GM18873 (cell line): ENCODE results near the gene GNA14.
"Not testable (repeated sequence)": the region's sequence is repeated elsewhere in the genome, so short reads cannot be mapped to it uniquely, and the experiment has no call there.

ENCODE experiments used
- ATAC-seq: cut with Tn5 transposase; IDR thresholded peaks from one replicate; pipeline ENCODE4 v1.9.1; 2021; ENCODE audit warnings: mild to moderate bottlenecking, moderate library complexity, moderate number of reproducible peaks; ENCODE audit not compliant: unreplicated experiment, low FRiP score

The GNA14 gene

DNA sequence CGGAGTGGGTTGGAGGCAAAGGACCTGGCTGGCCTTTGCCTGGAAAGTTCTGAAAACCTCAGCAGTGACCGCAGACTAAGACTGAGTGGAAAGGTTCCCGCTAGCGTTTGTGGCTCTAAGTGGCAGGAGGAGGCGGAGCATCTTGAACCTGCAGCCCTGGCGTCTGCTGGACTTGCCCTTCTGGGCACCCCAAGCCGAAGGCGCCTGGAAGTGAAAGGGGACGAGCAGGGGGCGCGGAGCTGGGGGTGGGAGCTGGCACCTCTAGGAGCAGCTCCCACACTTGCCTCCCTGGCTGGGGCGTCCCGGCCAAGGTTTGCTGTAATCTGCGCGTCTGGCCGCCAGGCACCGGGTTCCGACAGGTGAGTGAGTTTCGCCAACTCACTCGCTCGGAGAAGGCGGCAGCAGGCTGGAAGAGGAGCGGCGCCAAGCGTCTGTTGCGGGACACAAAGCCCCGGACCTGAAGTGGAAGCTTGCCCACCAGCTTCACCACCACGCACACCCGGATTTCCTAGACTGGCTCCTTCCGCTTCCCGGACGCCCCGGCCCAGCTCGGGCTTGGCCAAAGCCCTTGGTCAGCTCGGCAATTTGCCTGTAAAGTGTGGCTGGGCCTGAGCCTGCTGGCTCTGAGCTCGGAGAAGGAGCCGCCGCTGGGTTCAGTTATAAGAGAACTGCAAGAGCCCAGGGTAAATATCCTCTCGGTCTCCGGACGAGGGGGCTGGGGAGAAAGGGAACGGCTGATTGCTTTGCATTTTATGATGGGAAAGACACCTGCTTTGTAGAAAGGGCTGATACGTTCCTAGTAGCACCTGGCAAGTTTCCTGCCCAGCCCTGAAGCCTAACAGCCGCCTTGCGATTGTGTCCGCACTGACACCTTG, at the start of gene GNA14:
Gene GNA14, minus strand, starts transcription at position 89 of the 875 bp plus-strand sequence. CDS start 529 bp downstream, outside the sequence.
- no peak for ATAC-seq

DNA sequence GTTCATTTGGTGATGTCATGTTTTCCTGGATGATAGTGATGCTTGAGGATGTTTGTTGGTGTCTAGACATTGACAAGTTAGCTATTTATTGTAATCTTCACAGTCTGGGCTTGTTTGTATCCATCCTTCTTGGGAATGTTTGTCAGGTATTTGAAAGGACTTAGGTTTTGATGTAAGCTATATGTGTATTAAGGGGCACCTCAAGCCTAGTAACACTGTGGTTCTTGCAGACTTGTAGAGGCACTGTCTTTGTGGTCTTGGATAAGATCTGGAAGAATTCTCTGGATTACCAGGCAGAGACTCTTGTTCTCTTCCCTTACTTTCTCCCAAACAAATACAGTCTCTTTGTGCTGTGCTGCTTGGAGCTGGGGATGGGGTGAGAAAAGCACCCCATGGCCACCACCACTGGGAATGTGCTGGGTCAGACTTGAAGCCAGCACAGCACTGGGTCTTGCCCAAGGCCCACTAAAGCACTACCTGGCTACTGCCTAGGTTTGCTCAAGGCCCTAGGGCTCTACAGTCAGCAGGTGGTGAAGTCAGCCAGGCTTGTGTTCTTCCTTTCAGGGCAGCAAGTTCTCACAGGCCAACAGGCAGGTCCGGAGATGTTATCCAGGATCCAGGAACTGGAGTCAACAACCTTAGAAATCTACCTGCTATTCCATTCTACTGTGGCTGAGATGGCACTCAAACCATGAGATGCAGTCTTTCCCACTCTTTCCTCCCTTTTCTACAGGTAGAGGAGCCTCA, 49.3 kb upstream of the GNA14 start:
- no peak for ATAC-seq

DNA sequence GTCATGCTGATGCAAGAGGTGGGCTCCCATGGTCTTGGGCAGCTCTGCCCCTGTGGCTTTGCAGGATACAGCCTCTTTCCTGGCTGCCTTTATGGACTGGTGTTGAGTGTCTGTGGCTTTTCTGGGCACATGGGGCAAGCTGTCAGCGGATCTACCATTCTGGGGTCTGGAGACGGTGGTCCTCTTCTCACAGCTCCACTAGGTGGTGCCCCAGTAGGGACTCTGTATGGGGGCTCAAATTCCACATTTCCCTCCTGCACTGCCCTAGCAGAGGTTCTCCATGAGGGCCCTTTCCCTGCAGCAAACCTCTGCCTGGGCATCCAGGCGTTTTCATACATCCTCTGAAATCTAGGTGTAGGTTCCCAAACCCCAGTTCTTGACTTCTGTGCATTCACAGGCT, 42.6 kb upstream of the GNA14 start:
- ATAC-seq: not testable (repeated sequence)

DNA sequence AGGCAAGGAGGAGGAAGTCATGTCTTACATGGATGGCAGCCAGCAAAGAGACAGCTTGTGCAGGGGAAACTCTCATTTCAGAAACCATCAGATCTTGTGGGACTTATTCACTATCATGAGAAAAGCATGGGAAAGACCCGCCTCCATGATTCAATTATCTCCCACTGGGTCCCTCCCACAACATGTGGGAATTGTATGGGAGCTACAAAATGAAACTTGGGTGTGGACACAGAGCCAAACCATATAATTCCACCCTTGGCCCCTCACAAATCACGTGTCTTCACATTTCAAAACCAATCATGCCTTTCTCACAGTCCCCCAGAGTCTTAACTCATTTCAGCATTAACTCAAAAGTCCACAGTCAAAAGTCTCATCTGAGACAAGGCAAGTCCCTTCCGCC, 42.0 kb upstream of the GNA14 start:
- ATAC-seq: not testable (repeated sequence)

DNA sequence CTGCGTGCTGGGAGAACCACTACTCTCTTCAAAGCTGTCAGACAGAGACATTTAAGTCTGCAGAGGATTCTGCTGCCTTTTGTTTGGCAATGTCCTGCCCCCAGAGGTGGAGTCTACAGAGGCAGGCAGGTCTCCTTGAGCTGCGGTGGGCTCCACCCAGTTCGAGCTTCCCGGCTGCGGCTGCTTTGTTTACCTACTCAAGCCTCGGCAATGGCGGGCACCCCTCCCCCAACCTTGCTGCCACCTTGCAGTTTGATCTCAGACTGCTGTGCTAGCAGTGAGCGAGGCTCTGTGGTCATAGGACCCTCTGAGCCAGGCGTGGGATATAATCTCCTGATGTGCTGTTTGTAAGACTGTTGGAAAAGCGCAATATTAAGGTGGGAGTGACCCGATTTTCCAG, 39.6 kb upstream of the GNA14 start:
- ATAC-seq: not testable (repeated sequence)

DNA sequence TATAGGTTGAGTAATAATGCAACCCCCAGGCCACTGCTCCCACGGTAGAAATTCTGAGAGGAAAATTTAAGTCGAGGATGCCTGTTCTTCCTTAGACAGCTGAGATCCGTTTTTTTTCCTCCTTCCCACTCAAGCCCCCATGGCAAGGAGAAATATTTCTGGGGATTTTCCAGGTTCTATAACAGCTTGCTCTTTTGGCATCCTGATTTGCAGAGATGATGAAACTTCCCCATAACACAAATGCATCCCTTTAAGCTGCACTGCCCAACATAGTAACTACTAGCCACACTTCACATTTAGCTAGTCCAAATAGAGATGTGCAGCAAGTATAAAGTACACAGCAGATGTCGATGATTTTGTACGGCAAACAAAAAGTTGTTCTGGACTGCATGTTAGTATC, 32.5 kb upstream of the GNA14 start:
- no peak for ATAC-seq

DNA sequence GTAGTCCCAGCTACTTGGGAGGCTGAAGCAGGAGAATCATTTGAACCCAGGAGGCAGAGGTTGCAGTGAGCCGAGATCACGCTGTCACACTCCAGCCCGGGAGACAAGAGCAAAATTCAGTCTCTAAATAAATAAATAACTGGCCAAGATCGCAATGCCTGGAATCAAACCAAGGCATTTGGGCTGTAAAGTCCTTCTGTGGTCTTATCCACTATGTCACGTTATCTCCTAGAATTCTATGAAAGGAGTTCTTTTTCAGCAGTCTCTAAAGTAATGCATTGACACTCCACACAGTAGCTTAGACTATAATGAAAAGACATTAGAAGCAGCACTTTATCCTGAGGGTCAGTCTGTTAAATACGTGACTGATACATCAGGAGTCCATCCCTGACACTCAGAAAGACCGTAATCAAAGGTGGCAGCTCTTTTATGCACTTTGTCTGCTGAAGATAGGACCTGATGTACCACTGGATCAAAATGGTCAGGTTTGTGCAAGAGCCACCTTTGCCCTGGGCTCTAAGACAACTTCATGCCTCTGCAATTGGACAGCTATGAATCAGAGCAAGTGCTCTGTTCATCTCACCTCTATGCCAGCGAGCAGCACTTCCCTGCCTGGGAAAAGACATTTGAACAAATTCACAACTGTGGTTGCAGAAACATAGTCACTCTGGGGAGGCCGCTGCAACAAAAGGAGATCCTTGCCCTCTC, 31.7 kb upstream of the GNA14 start:
- no peak for ATAC-seq

DNA sequence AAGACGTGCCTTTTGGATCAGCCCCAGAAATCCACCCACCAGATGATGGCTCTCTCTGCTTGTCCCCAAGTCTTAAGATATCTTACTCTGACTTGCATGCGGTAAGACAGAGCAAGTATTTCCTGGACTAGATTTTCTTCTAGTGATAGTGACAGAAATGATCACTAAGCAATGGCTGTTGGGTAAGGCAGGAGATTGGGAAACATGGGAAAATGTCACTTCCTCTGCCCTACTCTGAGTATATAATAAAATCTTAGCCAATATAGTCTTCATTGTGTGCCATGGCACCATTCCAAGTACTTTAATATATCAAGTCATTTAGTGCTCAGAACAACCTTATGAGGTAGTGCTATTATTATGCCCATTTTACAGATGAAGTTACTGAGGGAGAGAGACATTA, 31.0 kb upstream of the GNA14 start:
- ATAC-seq: no peak

DNA sequence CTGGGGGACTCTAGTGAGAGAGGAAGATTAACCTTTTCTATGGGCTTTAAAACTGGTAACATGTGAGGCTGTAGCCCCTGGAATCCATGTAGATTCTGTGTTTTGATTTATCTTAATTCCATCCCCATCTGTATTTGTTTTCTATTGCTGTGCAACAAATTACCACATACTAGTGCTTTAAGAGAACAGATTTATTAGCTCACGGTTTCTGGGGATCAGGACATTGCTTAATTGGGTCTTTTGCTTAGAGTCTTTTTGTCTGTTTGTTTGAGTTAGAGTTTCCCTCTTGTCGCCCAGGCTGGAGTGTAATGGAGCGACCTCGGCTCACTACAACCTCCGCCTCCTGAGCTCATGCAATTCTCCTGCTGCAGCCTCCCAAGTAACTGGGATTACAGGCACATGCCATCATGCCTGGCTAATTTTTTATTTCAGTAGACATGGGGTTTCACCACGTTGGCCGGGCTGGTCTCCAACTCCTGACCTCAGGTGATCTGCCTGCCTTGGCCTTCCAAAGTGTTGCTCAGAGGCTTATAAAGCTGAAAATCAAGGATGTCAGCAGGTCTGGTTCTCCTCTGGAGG, 29.9 kb upstream of the GNA14 start:
- ATAC-seq: no peak

DNA sequence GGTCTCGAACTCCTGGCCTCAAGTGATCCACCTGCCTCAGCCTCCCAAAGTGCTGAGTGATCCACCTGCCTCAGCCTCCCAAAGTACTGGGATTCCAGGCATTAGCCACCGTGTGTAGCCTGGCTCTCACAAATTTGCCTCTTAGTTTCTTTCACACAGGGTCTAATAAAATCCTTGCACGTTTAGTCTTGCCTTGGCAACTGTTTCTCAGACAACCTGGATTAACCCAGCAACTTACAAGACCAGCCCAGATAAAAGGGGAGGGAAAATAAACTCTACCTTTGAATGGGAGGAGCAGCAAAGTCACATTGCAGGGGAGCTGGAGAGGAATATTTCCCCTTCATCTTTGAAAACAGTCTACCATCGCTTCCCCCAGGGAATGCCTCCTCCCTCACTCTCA, 29.3 kb upstream of the GNA14 start:
- no peak for ATAC-seq

DNA sequence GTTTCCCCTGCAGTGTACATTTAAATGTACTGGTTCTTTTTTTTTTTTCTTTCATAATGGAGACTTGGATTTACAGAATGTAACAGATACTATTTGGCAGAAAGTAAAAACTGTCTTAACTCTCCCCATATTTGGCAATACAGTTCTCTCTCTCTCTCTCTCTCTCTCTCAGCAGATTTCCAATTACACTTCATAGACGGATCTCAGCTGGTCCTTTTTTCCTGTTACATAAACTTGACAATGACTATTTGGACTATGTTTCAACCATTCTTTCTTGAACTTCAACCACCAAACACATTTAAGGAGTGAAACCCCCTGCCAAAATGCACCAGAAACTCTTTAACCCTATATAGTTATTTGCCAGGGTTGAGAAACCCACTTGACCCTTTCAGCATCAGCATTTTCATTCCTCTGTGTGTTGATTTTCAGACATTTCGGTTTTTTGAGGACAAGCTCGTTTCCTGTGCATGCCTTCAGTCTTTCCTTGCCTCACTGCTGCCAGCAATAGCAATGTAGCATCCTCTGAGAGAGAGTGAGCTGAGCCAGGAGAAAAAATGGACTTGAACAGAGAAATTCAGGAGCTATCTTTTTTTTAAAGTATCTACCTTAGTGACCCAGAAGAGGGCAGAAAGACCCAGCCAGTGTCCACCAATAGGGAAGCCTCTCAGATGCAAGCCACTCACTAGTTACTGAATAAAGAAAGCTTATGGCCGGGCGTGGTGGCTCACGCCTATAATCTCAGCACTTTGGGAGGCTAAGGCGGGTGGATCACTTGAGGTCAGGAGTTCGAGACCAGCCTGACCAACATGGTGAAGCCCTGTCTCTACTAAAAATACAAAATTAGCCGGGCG, 26.0 kb upstream of the GNA14 start:
- no peak for ATAC-seq

DNA sequence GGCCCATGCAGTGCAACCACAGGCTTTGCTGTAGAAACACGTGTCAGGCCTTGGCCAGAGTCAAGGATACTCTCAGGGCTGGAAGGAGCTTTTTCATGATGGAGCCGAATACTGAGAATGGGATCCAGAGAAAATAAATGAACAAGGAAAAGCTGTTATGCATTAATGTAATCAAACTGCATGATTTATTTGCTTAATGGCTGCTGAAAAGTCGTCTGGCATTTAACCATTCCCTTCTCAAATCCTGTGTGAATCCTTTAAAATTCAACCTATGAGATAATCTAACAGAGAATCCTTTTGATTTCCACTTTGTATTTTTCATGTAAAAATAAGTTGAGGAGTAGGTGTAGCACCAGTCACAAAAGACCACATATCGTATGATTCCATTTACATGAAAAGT, 24.1 kb upstream of the GNA14 start:
- no peak for ATAC-seq

DNA sequence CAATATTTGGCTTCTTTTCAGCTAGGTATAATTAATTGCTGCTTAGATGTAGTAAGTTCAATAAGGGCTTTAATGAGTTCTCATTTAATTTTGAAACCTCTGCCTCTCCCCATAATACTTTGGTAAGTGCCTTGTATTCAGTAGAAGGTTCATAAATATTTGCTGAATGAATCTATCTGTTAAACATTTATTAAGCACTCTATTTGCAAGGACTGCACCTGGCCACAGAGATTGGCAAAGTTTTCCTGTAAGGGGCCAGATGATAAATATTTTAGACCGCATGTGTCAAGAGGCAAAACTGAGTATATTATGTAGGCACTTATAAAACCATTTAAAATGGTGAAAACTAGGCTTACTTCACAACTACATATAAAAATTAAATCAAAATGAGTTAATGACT, 19.0 kb upstream of the GNA14 start:
- no peak for ATAC-seq

DNA sequence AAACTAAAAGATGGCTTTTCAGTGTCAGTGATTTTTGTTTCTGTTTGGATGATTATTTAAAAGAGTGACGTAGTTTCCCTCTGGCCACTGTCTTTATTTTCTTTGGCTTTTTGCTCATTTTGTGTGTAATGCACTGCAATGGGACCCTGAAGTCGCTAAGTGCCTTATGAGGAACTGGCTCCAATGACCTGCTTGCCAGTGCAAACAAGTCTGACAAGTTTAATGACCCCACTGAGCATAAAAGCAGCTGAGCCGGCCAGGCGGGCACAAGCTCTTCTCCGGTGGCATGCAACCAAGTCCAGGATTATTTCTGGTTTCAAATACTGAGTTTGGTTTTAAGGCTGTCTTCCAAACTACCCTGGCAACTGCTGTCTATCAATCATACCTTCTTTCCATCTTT, 15.6 kb upstream of the GNA14 start:
- no peak for ATAC-seq

DNA sequence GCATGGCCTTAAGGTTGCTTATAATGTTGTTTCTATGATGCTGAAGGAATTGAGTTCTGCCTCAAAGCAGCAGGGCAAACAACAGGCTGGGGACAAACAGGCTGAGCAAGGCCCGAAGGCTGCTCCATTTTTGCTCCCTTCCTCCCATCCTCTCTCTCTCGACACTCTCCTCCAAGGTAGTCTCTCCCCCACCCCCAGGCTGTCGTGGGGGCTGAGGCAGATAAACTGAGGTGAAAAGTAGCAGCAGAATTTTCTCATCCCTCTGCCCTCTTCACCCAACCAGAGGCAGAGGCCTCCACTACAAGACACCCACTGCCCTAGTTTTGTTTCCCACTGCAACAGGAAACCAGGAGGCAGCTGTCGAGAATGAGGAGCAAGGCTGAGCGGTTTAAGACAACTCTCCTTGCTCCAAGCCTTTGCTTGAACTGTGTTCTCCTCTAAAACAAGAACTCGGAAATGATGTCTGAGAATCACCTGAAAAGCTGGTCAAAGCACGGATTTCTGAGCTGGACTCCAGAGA, 13.5 kb upstream of the GNA14 start:
- no peak for ATAC-seq

DNA sequence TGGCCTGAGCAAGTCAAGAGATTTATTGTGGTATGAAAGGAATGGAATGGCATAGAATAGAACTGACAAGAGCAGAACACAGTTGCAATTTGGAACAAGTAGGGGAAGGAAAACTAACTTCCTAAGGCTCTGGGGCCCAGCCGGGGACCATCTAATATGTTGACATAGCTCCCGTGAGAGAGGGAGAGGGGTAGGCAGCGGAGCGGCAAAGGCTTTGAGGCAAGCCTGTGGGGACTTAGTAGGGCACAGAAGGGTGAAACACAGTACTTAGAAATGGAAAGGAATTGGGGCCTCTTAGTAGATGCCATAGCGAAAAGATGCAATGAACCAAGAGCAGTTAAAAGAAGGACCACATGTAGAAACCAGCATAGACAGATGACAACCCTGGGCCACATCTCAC, 11.8 kb upstream of the GNA14 start:
- ATAC-seq: no peak

DNA sequence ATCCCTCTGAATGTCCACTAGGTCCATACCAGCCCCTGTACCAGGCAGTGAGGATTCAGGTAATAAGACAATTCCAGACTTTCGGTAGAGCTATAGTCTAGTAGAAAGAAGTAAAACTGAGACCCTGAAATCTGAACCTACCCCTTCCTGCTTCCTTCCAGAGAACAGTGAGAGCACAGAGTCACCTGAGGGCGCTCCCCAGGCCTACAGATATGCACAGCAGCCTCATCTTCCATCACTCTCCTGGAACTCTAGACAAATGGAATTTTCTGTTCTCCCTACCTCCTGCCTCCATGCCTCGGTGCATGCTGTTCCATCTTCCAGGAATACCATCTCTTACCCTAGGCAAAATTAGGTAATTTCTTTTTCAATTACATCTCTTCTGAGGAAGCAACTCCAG, 3.1 kb upstream of the GNA14 start:
- no peak for ATAC-seq

DNA sequence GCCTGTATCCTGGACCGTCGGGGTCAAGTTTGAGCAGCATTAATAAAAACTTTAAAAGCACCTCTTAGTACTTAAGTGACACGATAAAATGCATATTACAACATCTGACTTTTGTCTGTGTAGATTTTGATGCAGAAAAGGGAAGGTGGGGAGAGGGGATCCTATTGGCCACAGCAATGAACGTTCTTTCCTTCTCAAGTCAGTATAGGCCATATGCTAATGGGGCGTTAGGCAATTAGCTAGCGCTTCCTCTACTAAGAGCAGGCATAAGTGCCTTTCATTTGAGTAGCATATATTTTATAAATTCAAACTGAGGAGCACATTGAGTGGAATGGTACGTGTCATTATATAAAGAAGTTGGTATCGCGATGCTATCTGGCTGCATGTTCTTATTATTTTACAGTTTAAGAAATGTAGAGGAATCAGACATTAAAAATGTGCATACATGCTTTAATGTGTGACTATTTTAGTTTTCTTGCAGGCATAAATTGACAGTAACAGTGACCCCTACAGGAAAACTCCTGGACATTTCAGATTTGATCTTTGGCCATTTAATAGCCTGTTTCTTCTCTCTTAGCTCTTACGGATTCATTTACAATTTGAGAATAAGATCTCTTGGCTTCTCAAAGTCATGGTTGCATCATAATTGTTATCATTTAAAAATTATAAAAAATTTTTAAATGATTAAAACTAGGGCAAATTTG, 1.1 kb upstream of the GNA14 start:
- ATAC-seq: no peak
